Glomerular endothelial cell (primary cell): ENCODE measurements around the gene ANKRD40CL. TPM values are rescaled to one million over a fixed set of nuclear protein-coding genes. Genes with fewer than 3 reads are reported as not detected.

Experiments used
- DNase-seq: peaks from one replicate; pipeline ENCODE4 v3.0.0-alpha.2; 2011; ENCODE audit warnings: low read depth, low spot score; ENCODE audit errors: extremely low read depth
- total RNA-seq: library from RNA; depleted of rRNA; stranded (reverse); fragments of >200 nt; gene quantifications from 2 replicates; pipeline ENCODE4 v1.2.3, GENCODE V29; 2015

The ANKRD40CL gene
- total RNA-seq, 1 donor from 2014 or later, result not detected

GRCh38 chr17:50719144-50719923, 48.0 kb downstream of the ANKRD40CL start, which contains the start of gene LUC7L3:
TSS of gene LUC7L3 (plus strand) at chr17:50719603. CDS start at chr17:50719733, 130 bp downstream.
- DNase-seq, result peak; percentile 54

DNA sequence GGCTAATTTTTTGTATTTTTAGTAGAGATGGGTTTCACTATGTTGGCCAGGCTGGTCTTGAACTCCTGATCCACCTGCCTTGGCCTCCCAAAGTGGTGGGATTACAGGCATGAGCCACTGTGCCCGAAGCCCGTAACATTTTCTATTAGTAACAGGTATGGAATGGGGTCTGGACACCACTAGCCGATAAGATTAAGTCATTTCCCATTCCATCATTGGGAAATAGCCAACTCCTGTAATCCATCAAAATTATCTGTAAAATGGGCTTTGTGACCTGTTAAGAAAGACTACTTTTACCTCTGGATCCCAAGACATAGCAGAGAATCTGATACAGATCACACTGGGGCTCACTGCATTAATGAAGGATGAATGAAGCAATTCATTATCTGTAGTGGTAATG, 51.8 kb downstream of the ANKRD40CL start:
- DNase-seq, result no peak

DNA sequence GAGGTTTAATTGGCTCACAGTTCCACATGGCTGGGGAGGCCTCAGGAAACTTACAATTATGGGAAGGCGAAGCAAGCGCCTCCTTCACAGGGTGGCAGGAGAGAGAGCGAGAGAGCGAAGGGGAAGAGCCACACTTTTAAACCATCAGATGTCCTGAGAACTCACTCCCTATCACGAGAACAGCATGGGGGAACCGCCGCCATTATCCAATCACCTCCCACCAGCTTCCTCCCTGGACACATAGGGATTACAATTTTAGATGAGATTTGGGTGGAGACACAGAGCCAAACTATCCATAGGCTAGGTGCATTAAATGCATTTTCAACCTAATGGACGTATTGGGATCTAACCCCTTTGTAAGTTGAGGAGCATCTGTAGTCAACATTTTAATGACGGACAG, 54.7 kb downstream of the ANKRD40CL start:
- DNase-seq, result no peak

Other genes with a start within 250 kb of the ANKRD40CL start
- 0.23 and 7.4 TPM in 2 replicates for gene EPN3, start 234.8 kb downstream of the ANKRD40CL start, total RNA-seq
- gene SPATA20, start 220.3 kb downstream of the ANKRD40CL start, total RNA-seq, result 127 and 145 TPM in 2 replicates
- not detected in 2 replicates for gene CACNA1G, start 206.8 kb downstream of the ANKRD40CL start, total RNA-seq
- 1.1 and 2.2 TPM in 2 replicates for gene ABCC3, start 132.6 kb downstream of the ANKRD40CL start, total RNA-seq
- gene ANKRD40, start 59.6 kb downstream of the ANKRD40CL start, total RNA-seq, result 37.7 TPM in 2 replicates
- 17.6 and 46.9 TPM in 2 replicates for gene LUC7L3, start 47.9 kb downstream of the ANKRD40CL start, total RNA-seq
- gene WFIKKN2, start 68.1 kb upstream of the ANKRD40CL start, total RNA-seq, result not detected in 2 replicates
- gene TOB1, start 98.8 kb upstream of the ANKRD40CL start, total RNA-seq, result 8.2 and 10.8 TPM in 2 replicates